ENCODE measurements around the gene PDAP1.
A peak's percentile ranks its signal among the peaks of the same experiment; 100 is the strongest.
"Not testable (repeated sequence)": the region's sequence is repeated elsewhere in the genome, so short reads cannot be mapped to it uniquely, and the experiment has no call there.

Gene PDAP1

GRCh38 chr7:99420986-99421385 is 12.6 kb upstream of the PDAP1 start:
- Histone ChIP-seq H3K36me3 (peaks cover 66% of the 10 kb centered on the region), H3K9me3 (no peaks in the 10 kb centered on the region), H3K4me1 (ENCODE audit: control insufficient read depth in 1 of 2, insufficient read depth in 1 of 2, low read depth in 1 of 2, low read length in 1 of 2) (no peaks in the 10 kb centered on the region), H3K27ac (no peak overlapping the region), H3K4me3 (ENCODE audit: low read depth in 1 of 2, low read length in 1 of 2) (no peak overlapping the region), H3K27me3 (no peaks in the 10 kb centered on the region)
- no peak for TF ChIP-seq CTCF (IDR thresholded peaks at IDR 0.05)

GRCh38 chr7:99420213-99420612 is 11.8 kb upstream of the PDAP1 start:
- TF ChIP-seq CTCF (IDR thresholded peaks at IDR 0.05): no peak
- no peak overlapping the region for H3K4me3 ChIP-seq (ENCODE audit: low read depth in 1 of 2, low read length in 1 of 2)
- H3K27me3 ChIP-seq: no peaks in the 10 kb centered on the region
- H3K9me3 ChIP-seq: no peaks in the 10 kb centered on the region
- H3K36me3 ChIP-seq: peaks cover 73% of the 10 kb centered on the region
- no peak overlapping the region for H3K27ac ChIP-seq
- no peaks in the 10 kb centered on the region for H3K4me1 ChIP-seq (ENCODE audit: control insufficient read depth in 1 of 2, insufficient read depth in 1 of 2, low read depth in 1 of 2, low read length in 1 of 2)

GRCh38 chr7:99419323-99420021 is 11.1 kb upstream of the PDAP1 start:
- no peaks in the 10 kb centered on the region for H3K9me3 ChIP-seq
- H3K4me1 ChIP-seq (ENCODE audit: control insufficient read depth in 1 of 2, insufficient read depth in 1 of 2, low read depth in 1 of 2, low read length in 1 of 2): no peaks in the 10 kb centered on the region
- TF ChIP-seq CTCF (IDR thresholded peaks at IDR 0.05): no peak
- H3K27ac ChIP-seq: no peak overlapping the region
- peaks cover 75% of the 10 kb centered on the region for H3K36me3 ChIP-seq
- no peaks in the 10 kb centered on the region for H3K27me3 ChIP-seq
- H3K4me3 ChIP-seq (ENCODE audit: low read depth in 1 of 2, low read length in 1 of 2): no peak overlapping the region

- H3K9me3 ChIP-seq: no peaks in the 10 kb centered on the region
- H3K4me1 ChIP-seq (ENCODE audit: control insufficient read depth in 1 of 2, insufficient read depth in 1 of 2, low read depth in 1 of 2, low read length in 1 of 2): no peaks in the 10 kb centered on the region
- H3K36me3 ChIP-seq: peaks cover 78% of the 10 kb centered on the region
- H3K27me3 ChIP-seq: no peaks in the 10 kb centered on the region
- TF ChIP-seq CTCF (IDR thresholded peaks at IDR 0.05): no peak
- H3K27ac ChIP-seq: no peak overlapping the region
- H3K4me3 ChIP-seq (ENCODE audit: low read depth in 1 of 2, low read length in 1 of 2): no peak overlapping the region
These were observed 9.9 kb upstream of the PDAP1 start for GRCh38 chr7:99418260-99418659.

GRCh38 chr7:99415513-99416127 is 7.2 kb upstream of the PDAP1 start:
- H3K4me3 ChIP-seq (ENCODE audit: low read depth in 1 of 2, low read length in 1 of 2); H3K9me3 ChIP-seq: not testable (repeated sequence)
- H3K36me3 ChIP-seq: peaks cover 98% of the 10 kb centered on the region

More at GRCh38 chr7:99415513-99416127, 7.2 kb upstream of the PDAP1 start:
- not testable (repeated sequence) for H3K27ac ChIP-seq; H3K4me1 ChIP-seq (ENCODE audit: control insufficient read depth in 1 of 2, insufficient read depth in 1 of 2, low read depth in 1 of 2, low read length in 1 of 2); H3K27me3 ChIP-seq
- peak; percentile 42 for TF ChIP-seq CTCF (IDR thresholded peaks at IDR 0.05)
